Mesodermal cell (in vitro differentiated cells): ENCODE results near the gene GBX1.

Source experiments
- H3K27ac ChIP-seq: 2 replicates; pipeline ENCODE4 v1.7.0; 2013; ENCODE audit warnings: mild to moderate bottlenecking, low read depth, low read length, moderate library complexity; ENCODE audit not compliant: severe bottlenecking
- H3K36me3 ChIP-seq: 2 replicates; pipeline ENCODE4 v1.7.1; 2013; ENCODE audit warnings: mild to moderate bottlenecking, low read length, moderate library complexity; ENCODE audit not compliant: control insufficient read depth, insufficient read depth
- H3K4me1 ChIP-seq: one replicate; pipeline ENCODE4 v1.7.1; 2013; ENCODE audit warnings: mild to moderate bottlenecking, low read length; ENCODE audit not compliant: insufficient read depth, control insufficient read depth, poor library complexity, severe bottlenecking
- H3K4me3 ChIP-seq: 2 replicates; pipeline ENCODE4 v1.7.0; 2013; ENCODE audit warnings: low read length, control low read depth, mild to moderate bottlenecking; ENCODE audit not compliant: insufficient read depth, poor library complexity, severe bottlenecking; ENCODE audit errors: extremely low read depth
- H3K9me3 ChIP-seq: 2 replicates; pipeline ENCODE4 v1.7.1; 2013; ENCODE audit warnings: mild to moderate bottlenecking, low read length, moderate library complexity; ENCODE audit not compliant: control insufficient read depth
- WGBS, 2 experiments: methylation state at CpG; one replicate each; pipeline ENCODE4 v1.1.5; 2013; ENCODE audit warnings: missing lambda C conversion rate in 2 of 2; ENCODE audit not compliant: insufficient coverage in 2 of 2; 5-methylcytosine and 5-hydroxymethylcytosine counted together

GBX1 gene

GRCh38 chr7:151193203-151193978 is 25.9 kb upstream of the GBX1 start:
- 90 to 97% methylated on average over 9 to 10 of the region's 14 CpGs for WGBS, 2 experiments
- H3K27ac ChIP-seq, result no peak overlapping the region
- H3K4me1 ChIP-seq, result no peaks in the 10 kb centered on the region
- H3K36me3 ChIP-seq, result no peaks in the 10 kb centered on the region
- no peak overlapping the region for H3K4me3 ChIP-seq
- H3K9me3 ChIP-seq, result no peaks in the 10 kb centered on the region

- H3K4me3 ChIP-seq, result no peak overlapping the region
- H3K4me1 ChIP-seq, result no peaks in the 10 kb centered on the region
- 95 to 98% methylated on average over 21 of the region's 23 CpGs for WGBS, 2 experiments
- no peaks in the 10 kb centered on the region for H3K9me3 ChIP-seq
- no peaks in the 10 kb centered on the region for H3K36me3 ChIP-seq
- no peak overlapping the region for H3K27ac ChIP-seq
Measured at GRCh38 chr7:151192002-151192539, 24.6 kb upstream of the GBX1 start.

GRCh38 chr7:151191544-151191943 is 24.1 kb upstream of the GBX1 start:
- WGBS, 2 experiments, result 82 to 89% methylated on average over 11 to 12 of the region's 12 CpGs
- no peaks in the 10 kb centered on the region for H3K36me3 ChIP-seq
- no peaks in the 10 kb centered on the region for H3K9me3 ChIP-seq
- no peaks in the 10 kb centered on the region for H3K4me1 ChIP-seq
- H3K27ac ChIP-seq, result no peak overlapping the region
- H3K4me3 ChIP-seq, result no peak overlapping the region

GRCh38 chr7:151189038-151189437 is 21.5 kb upstream of the GBX1 start:
- WGBS, 2 experiments, result 77 to 93% methylated on average over 1 to 2 of the region's 4 CpGs
- H3K27ac ChIP-seq, result no peak overlapping the region
- no peak overlapping the region for H3K4me3 ChIP-seq
- H3K36me3 ChIP-seq, result no peaks in the 10 kb centered on the region
- no peaks in the 10 kb centered on the region for H3K9me3 ChIP-seq
- no peaks in the 10 kb centered on the region for H3K4me1 ChIP-seq

DNA sequence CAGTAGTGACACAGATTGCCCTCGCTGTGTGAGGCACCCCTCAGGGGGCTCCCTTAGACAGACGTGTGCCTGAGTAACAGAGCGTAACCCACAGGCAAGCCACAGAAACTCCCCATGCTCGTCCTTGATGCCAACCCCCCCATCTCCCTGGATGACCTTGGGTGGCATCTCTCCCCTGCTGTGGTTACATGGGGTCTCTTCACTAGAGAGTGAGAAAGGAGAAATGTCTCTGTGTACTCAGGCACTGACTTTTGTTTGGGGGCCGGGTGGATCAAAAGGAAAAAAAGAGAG is 20.7 kb upstream of the GBX1 start:
- WGBS, 2 experiments, result 44 to 63% methylated on average over 3 to 5 of the region's 5 CpGs
- H3K9me3 ChIP-seq, result no peaks in the 10 kb centered on the region
- no peak overlapping the region for H3K4me3 ChIP-seq
- H3K27ac ChIP-seq, result no peak overlapping the region
- no peaks in the 10 kb centered on the region for H3K36me3 ChIP-seq
- no peaks in the 10 kb centered on the region for H3K4me1 ChIP-seq

GRCh38 chr7:151187409-151188251 is 20.1 kb upstream of the GBX1 start:
- Histone ChIP-seq H3K27ac (no peak overlapping the region), H3K36me3 (no peaks in the 10 kb centered on the region), H3K4me1 (no peaks in the 10 kb centered on the region), H3K4me3 (no peak overlapping the region), H3K9me3 (no peaks in the 10 kb centered on the region)
- WGBS, 2 experiments, result 89 to 94% methylated on average over 17 to 22 of the region's 22 CpGs

- H3K4me1 ChIP-seq, result no peaks in the 10 kb centered on the region
- no peaks in the 10 kb centered on the region for H3K9me3 ChIP-seq
- no peak within 1 kb of the TSS for H3K4me3 ChIP-seq
- H3K27ac ChIP-seq, result no peak within 1 kb of the TSS
- no peaks in the 10 kb centered on the region for H3K36me3 ChIP-seq
- 94 to 97% methylated on average over 16 to 20 of the region's 22 CpGs for WGBS, 2 experiments
Measured at GRCh38 chr7:151186640-151187408, 19.3 kb upstream of the GBX1 start, which contains the start of gene ASB10. ASB10 (minus strand) TSS chr7:151187250; CDS start chr7:151187130, 120 bp downstream.

GRCh38 chr7:151185762-151186639 is 18.5 kb upstream of the GBX1 start:
- no peaks in the 10 kb centered on the region for H3K9me3 ChIP-seq
- H3K27ac ChIP-seq, result no peak overlapping the region
- no peaks in the 10 kb centered on the region for H3K36me3 ChIP-seq
- 89 to 94% methylated on average over 3 to 13 of the region's 16 CpGs for WGBS, 2 experiments
- no peaks in the 10 kb centered on the region for H3K4me1 ChIP-seq
- no peak overlapping the region for H3K4me3 ChIP-seq

- no peaks in the 10 kb centered on the region for H3K4me1 ChIP-seq
- H3K36me3 ChIP-seq, result no peaks in the 10 kb centered on the region
- no peak overlapping the region for H3K27ac ChIP-seq
- 89 to 92% methylated on average over 19 to 21 of the region's 22 CpGs for WGBS, 2 experiments
- H3K9me3 ChIP-seq, result no peaks in the 10 kb centered on the region
- no peak overlapping the region for H3K4me3 ChIP-seq
Measured at GRCh38 chr7:151181011-151181431, 13.5 kb upstream of the GBX1 start.

DNA sequence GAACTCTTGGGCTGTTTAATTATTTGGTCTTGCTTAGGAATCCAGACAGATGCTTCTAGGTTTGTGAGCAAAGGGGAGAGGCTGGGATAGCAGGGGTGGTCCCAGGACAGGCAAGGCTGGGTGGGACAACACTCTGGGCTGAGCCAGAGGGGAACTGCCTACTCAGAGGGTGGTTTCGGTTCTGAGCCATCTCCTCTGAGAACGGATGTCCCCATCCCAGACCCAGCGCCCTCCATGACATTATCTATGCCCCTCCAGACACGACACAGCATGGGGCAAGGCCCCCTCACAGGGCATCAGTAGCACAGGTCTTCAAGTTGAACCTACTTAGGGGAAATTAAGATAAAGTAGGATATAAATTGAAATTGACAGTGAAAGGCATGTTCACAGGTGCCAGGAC is 12.5 kb upstream of the GBX1 start:
- 89% methylated on average over 3 of the region's 4 CpGs; no CpG with 5 or more reads in 1 of the 2 experiments for WGBS, 2 experiments
- H3K4me3 ChIP-seq, result no peak overlapping the region
- no peaks in the 10 kb centered on the region for H3K9me3 ChIP-seq
- no peak overlapping the region for H3K27ac ChIP-seq
- H3K4me1 ChIP-seq, result no peaks in the 10 kb centered on the region
- no peaks in the 10 kb centered on the region for H3K36me3 ChIP-seq
